ENCODE results near the gene SELENOP. TPM values are rescaled to one million over a fixed set of nuclear protein-coding genes. Genes with fewer than 3 reads are reported as not detected.

The SELENOP gene
- total and polyA plus RNA-seq, 2 of the 8 experiments (the other 6 are each of a cell fraction or from before 2014, with no cell fraction given), result 5.5 to 19.4 TPM

- no peaks in the 10 kb centered on the region for H3K23me2 ChIP-seq (ENCODE audit: low read depth, low read length)
- no peak for FAIRE-seq
Measured at GRCh38 chr5:42851481-42851880, 39.8 kb upstream of the SELENOP start.

More at GRCh38 chr5:42851481-42851880, 39.8 kb upstream of the SELENOP start:
- Histone ChIP-seq H4K91ac (replicated peaks; ENCODE audit: insufficient read length, low read length) (no peak overlapping the region), H2BK12ac (ENCODE audit: low read depth, low read length) (no peak overlapping the region), H4K8ac (ENCODE audit: extremely low read depth, insufficient read depth, low read length) (no peak overlapping the region), H3K36me3 (ENCODE audit: control insufficient read depth in 2 of 4, insufficient read depth in 4 of 4, low read length in 3 of 4) (no peaks in the 10 kb centered on the region), H3K14ac (ENCODE audit: insufficient read length) (no peak overlapping the region), H3K4ac (replicated peaks; ENCODE audit: insufficient read length, low read depth, low read length) (no peak overlapping the region), H3K9ac (replicated peaks in 1 of 4; ENCODE audit: extremely low read depth in 1 of 4, low read depth in 3 of 4, low read length in 3 of 4) (no peak overlapping the region), H3K4me3 (ENCODE audit: extremely low read depth in 1 of 4, insufficient read depth in 2 of 4, low read depth in 3 of 4, low read length in 4 of 4) (no peak overlapping the region), H4K20me1 (replicated peaks in 1 of 2; ENCODE audit: control insufficient read depth in 1 of 2, insufficient read depth in 2 of 2, low read length in 2 of 2) (no peaks in the 10 kb centered on the region), H2BK5ac (ENCODE audit: low read depth, low read length) (no peak overlapping the region), H2BK15ac (ENCODE audit: low read length) (no peak overlapping the region), H2AFZ (ENCODE audit: low read length) (peak overlapping the region; percentile 84; the same call in 1 of the 2 replicates), H3K27me3 (replicated peaks in 1 of 4; ENCODE audit: control insufficient read depth in 3 of 4, extremely low read depth in 1 of 4, insufficient read depth in 3 of 4, low read length in 3 of 4) (no peaks in the 10 kb centered on the region), H3K56ac (replicated peaks; ENCODE audit: insufficient read length, low read depth, low read length) (no peak overlapping the region), H3K9me3 (ENCODE audit: insufficient read depth in 2 of 2, low read depth in 1 of 2, low read length in 1 of 2) (no peaks in the 10 kb centered on the region), H4K5ac (ENCODE audit: insufficient read length, low read depth, low read length) (no peak overlapping the region), H3K23ac (ENCODE audit: insufficient read length) (no peak overlapping the region), H3K18ac (ENCODE audit: extremely low read depth, low read length) (no peak overlapping the region), H2AK5ac (ENCODE audit: low read depth, low read length) (no peak overlapping the region), H2BK20ac (ENCODE audit: low read length) (no peak overlapping the region), H3K79me1 (ENCODE audit: low read depth, low read length) (no peaks in the 10 kb centered on the region), H3K4me1 (replicated peaks in 1 of 4; ENCODE audit: control insufficient read depth in 3 of 4, insufficient read depth in 4 of 4, low read length in 3 of 4) (no peaks in the 10 kb centered on the region), H3K4me2 (ENCODE audit: insufficient read depth in 1 of 2, low read depth in 2 of 2, low read length in 2 of 2) (no peak overlapping the region), H3K27ac (ENCODE audit: low read depth, low read length) (no peak overlapping the region), H3K79me2 (ENCODE audit: control insufficient read depth in 1 of 2, insufficient read depth in 2 of 2, low read length in 2 of 2) (no peaks in the 10 kb centered on the region), H2BK120ac (replicated peaks; ENCODE audit: low read depth, low read length) (no peak overlapping the region)
- WGBS, 2 experiments (ENCODE audit: extremely low coverage in 1 of 2, insufficient coverage in 1 of 2, insufficient read length in 1 of 2, insufficient replicate concordance in 2 of 2, low coverage in 1 of 2, low lambda C conversion rate in 2 of 2, missing lambda C conversion rate in 1 of 2), result 89% methylated on average over 6 of the region's 6 CpGs; no CpG with 5 or more reads in 1 of the 2 experiments
- POLR2A ChIA-PET (ENCODE audit: partially characterized antibody), result no interaction called here
- no peak for TF ChIP-seq PHF8 (conservative IDR thresholded peaks at IDR 0.05; ENCODE audit: low read depth, low read length)
- CTCF ChIA-PET (ENCODE audit: partially characterized antibody), result interaction anchor here (0.6 to 1.0 kb wide), 2 partner anchors 25 to 84 kb away, joined by 3 to 4 read pairs; no protein-coding TSS in a partner anchor
- DNase-seq (ENCODE audit: low read depth in 1 of 2, low spot score in 2 of 2), result no peak
